Measurements from ENCODE around the gene SYNE1. TPM values are rescaled to one million over a fixed set of nuclear protein-coding genes. Genes with fewer than 3 reads are reported as not detected.
"Not testable (repeated sequence)": the region's sequence is repeated elsewhere in the genome, so short reads cannot be mapped to it uniquely, and the experiment has no call there.

SYNE1 gene
- total RNA-seq, 1 donor from 2014 or later: 258 TPM

GRCh38 chr6:152423216-152424103 is 213.7 kb downstream of the SYNE1 start:
- DNase-seq (ENCODE audit: low read depth): no peak

- not testable (repeated sequence) for DNase-seq (ENCODE audit: low read depth)
Measured at GRCh38 chr6:152421496-152421895, 215.7 kb downstream of the SYNE1 start.

- DNase-seq (ENCODE audit: low read depth): no peak
Measured at GRCh38 chr6:152420696-152421095, 216.5 kb downstream of the SYNE1 start.

- no peak for DNase-seq (ENCODE audit: low read depth)
Measured at GRCh38 chr6:152418551-152418950, 218.6 kb downstream of the SYNE1 start.

- DNase-seq (ENCODE audit: low read depth): no peak
Measured at GRCh38 chr6:152416652-152417051, 220.5 kb downstream of the SYNE1 start.

GRCh38 chr6:152404936-152405595 is 232.1 kb downstream of the SYNE1 start:
- DNase-seq (ENCODE audit: low read depth): no peak

GRCh38 chr6:152404086-152404857 is 232.9 kb downstream of the SYNE1 start:
- no peak for DNase-seq (ENCODE audit: low read depth)

GRCh38 chr6:152402791-152403190 is 234.4 kb downstream of the SYNE1 start:
- no peak for DNase-seq (ENCODE audit: low read depth)

GRCh38 chr6:152401978-152402377 is 235.2 kb downstream of the SYNE1 start:
- peak; percentile 75 for DNase-seq (ENCODE audit: low read depth)

- DNase-seq (ENCODE audit: low read depth): peak; percentile 67
Measured at GRCh38 chr6:152399399-152399798, 237.8 kb downstream of the SYNE1 start.

GRCh38 chr6:152398993-152399392 is 238.2 kb downstream of the SYNE1 start:
- peak; percentile 45 for DNase-seq (ENCODE audit: low read depth)

- no peak for DNase-seq (ENCODE audit: low read depth)
Measured at GRCh38 chr6:152398316-152398715, 238.8 kb downstream of the SYNE1 start.

GRCh38 chr6:152394303-152394702 is 242.9 kb downstream of the SYNE1 start:
- DNase-seq (ENCODE audit: low read depth): no peak

- no peak for DNase-seq (ENCODE audit: low read depth)
Measured at GRCh38 chr6:152391179-152391880, 245.8 kb downstream of the SYNE1 start.

GRCh38 chr6:152387091-152387490 is 250.1 kb downstream of the SYNE1 start:
- DNase-seq (ENCODE audit: low read depth): no peak

- no peak for DNase-seq (ENCODE audit: low read depth)
Measured at GRCh38 chr6:152386131-152386530, 251.0 kb downstream of the SYNE1 start.

- peak; percentile 93 for DNase-seq (ENCODE audit: low read depth)
Measured at GRCh38 chr6:152380993-152381898, 255.9 kb downstream of the SYNE1 start.

- DNase-seq (ENCODE audit: low read depth): peak; percentile 98
Measured at GRCh38 chr6:152380351-152380767, 256.8 kb downstream of the SYNE1 start.

GRCh38 chr6:152379423-152379822 is 257.7 kb downstream of the SYNE1 start:
- DNase-seq (ENCODE audit: low read depth): peak; percentile 31

GRCh38 chr6:152378169-152378568 is 259.0 kb downstream of the SYNE1 start:
- peak; percentile 61 for DNase-seq (ENCODE audit: low read depth)
